Stimulated activated effector memory CD8-positive, alpha-beta T cell treated with anti-CD3 and anti-CD28 coated beads, Interleukin-12 subunit alpha, Interleukin-12 subunit beta, amount 100 ng/mL, for 72 hours (primary cell): ENCODE results near the gene PC.
A peak's percentile ranks its signal among the peaks of the same experiment; 100 is the strongest.

Experiments used
- ATAC-seq: fragments of 150-1000 bp; cut with Tn5 transposase; 2 replicates; pipeline ENCODE4 v1.10.0; 2021
- DNase-seq, 2 donors: peaks; one replicate each; pipeline ENCODE4 v3.0.0; 2021 to 2022; ENCODE audit warnings: low spot score in 2 of 2
- H3K27ac Mint-ChIP-seq: one replicate; pipeline ENCODE4 v1.8.0; 2022; ENCODE audit warnings: mild to moderate bottlenecking, mixed read lengths
- H3K36me3 Mint-ChIP-seq: one replicate; pipeline ENCODE4 v1.8.0; 2022; ENCODE audit warnings: mild to moderate bottlenecking, mixed read lengths
- H3K4me1 Mint-ChIP-seq: one replicate; pipeline ENCODE4 v1.8.0; 2022; ENCODE audit warnings: mixed read lengths
- H3K4me3 Mint-ChIP-seq: one replicate; pipeline ENCODE4 v1.8.0; 2022; ENCODE audit warnings: mild to moderate bottlenecking, mixed read lengths
- H3K9me3 Mint-ChIP-seq: one replicate; pipeline ENCODE4 v1.8.0; 2022; ENCODE audit warnings: mixed read lengths

Gene PC

GRCh38 chr11:66864924-66865697 lies 93.1 kb downstream of the PC start:
- no peak for ATAC-seq
- DNase-seq = no peak
- Mint-ChIP-seq H3K36me3 (no peaks in the 10 kb centered on the region), H3K4me1 (peaks cover 13% of the 10 kb centered on the region), H3K9me3 (no peaks in the 10 kb centered on the region), H3K27ac (no peak overlapping the region), H3K4me3 (no peak overlapping the region)

GRCh38 chr11:66864172-66864901 lies 93.8 kb downstream of the PC start:
- Mint-ChIP-seq H3K36me3 (no peaks in the 10 kb centered on the region), H3K4me3 (no peak overlapping the region), H3K27ac (no peak overlapping the region), H3K9me3 (no peaks in the 10 kb centered on the region), H3K4me1 (peaks cover 10% of the 10 kb centered on the region)
- no peak for ATAC-seq
- DNase-seq = no peak

GRCh38 chr11:66863428-66864125 lies 94.6 kb downstream of the PC start:
- Mint-ChIP-seq H3K4me3 (no peak overlapping the region), H3K36me3 (no peaks in the 10 kb centered on the region)
- no peak for ATAC-seq

GRCh38 chr11:66862559-66863037 lies 95.6 kb downstream of the PC start:
- Mint-ChIP-seq H3K4me3 (no peak overlapping the region), H3K27ac (no peak overlapping the region)
- no peak for DNase-seq

More at GRCh38 chr11:66863428-66864125, 94.6 kb downstream of the PC start:
- DNase-seq = no peak
- Mint-ChIP-seq H3K9me3 (no peaks in the 10 kb centered on the region), H3K27ac (no peak overlapping the region), H3K4me1 (peaks cover 2% of the 10 kb centered on the region)

GRCh38 chr11:66861774-66862558 lies 96.2 kb downstream of the PC start:
- no peaks in the 10 kb centered on the region for H3K9me3 Mint-ChIP-seq
- no peak for ATAC-seq
- no peaks in the 10 kb centered on the region for H3K4me1 Mint-ChIP-seq
- no peak for DNase-seq
- H3K4me3 Mint-ChIP-seq = no peak overlapping the region
- peaks cover 6% of the 10 kb centered on the region for H3K36me3 Mint-ChIP-seq
- peak overlapping the region; percentile 67 for H3K27ac Mint-ChIP-seq

More at GRCh38 chr11:66862559-66863037, 95.6 kb downstream of the PC start:
- Mint-ChIP-seq H3K36me3 (peaks cover 6% of the 10 kb centered on the region), H3K9me3 (no peaks in the 10 kb centered on the region), H3K4me1 (no peaks in the 10 kb centered on the region)
- no peak for ATAC-seq

GRCh38 chr11:66861038-66861773 lies 97.0 kb downstream of the PC start:
- DNase-seq (no peak), ATAC-seq (no peak)
- Mint-ChIP-seq H3K4me1 (no peaks in the 10 kb centered on the region), H3K36me3 (peaks cover 11% of the 10 kb centered on the region), H3K4me3 (no peak overlapping the region), H3K9me3 (no peaks in the 10 kb centered on the region), H3K27ac (peak overlapping the region; percentile 67)

- H3K9me3 Mint-ChIP-seq = no peaks in the 10 kb centered on the region
- no peak overlapping the region for H3K4me3 Mint-ChIP-seq
- H3K4me1 Mint-ChIP-seq = no peaks in the 10 kb centered on the region
- DNase-seq = no peak
- no peak overlapping the region for H3K27ac Mint-ChIP-seq
- ATAC-seq = no peak
- peaks cover 12% of the 10 kb centered on the region for H3K36me3 Mint-ChIP-seq
Observed at GRCh38 chr11:66860449-66860831, 97.7 kb downstream of the PC start.

- ATAC-seq (no peak), DNase-seq (no peak)
- peaks cover 12% of the 10 kb centered on the region for H3K36me3 Mint-ChIP-seq
- H3K4me3 Mint-ChIP-seq = no peak overlapping the region
- H3K4me1 Mint-ChIP-seq = no peaks in the 10 kb centered on the region
- H3K27ac Mint-ChIP-seq = no peak overlapping the region
- H3K9me3 Mint-ChIP-seq = no peaks in the 10 kb centered on the region
Observed at GRCh38 chr11:66859686-66860448, 98.3 kb downstream of the PC start.

- H3K27ac Mint-ChIP-seq = no peak overlapping the region
- H3K4me3 Mint-ChIP-seq = no peak overlapping the region
Observed at GRCh38 chr11:66858939-66859685, 99.1 kb downstream of the PC start.

GRCh38 chr11:66858186-66858938 lies 99.8 kb downstream of the PC start:
- peak overlapping the region; percentile 63 for H3K4me3 Mint-ChIP-seq
- H3K27ac Mint-ChIP-seq = no peak overlapping the region
- H3K4me1 Mint-ChIP-seq = no peaks in the 10 kb centered on the region
- DNase-seq (no peak), ATAC-seq (no peak)
- H3K36me3 Mint-ChIP-seq = peaks cover 12% of the 10 kb centered on the region
- H3K9me3 Mint-ChIP-seq = no peaks in the 10 kb centered on the region

More at GRCh38 chr11:66858939-66859685, 99.1 kb downstream of the PC start:
- Mint-ChIP-seq H3K4me1 (no peaks in the 10 kb centered on the region), H3K9me3 (no peaks in the 10 kb centered on the region), H3K36me3 (peaks cover 12% of the 10 kb centered on the region)
- ATAC-seq (no peak), DNase-seq (no peak)

GRCh38 chr11:66857927-66858185 lies 100.3 kb downstream of the PC start:
- H3K9me3 Mint-ChIP-seq = no peaks in the 10 kb centered on the region
- H3K4me1 Mint-ChIP-seq = no peaks in the 10 kb centered on the region
- H3K4me3 Mint-ChIP-seq = peak overlapping the region; percentile 63
- H3K27ac Mint-ChIP-seq = no peak overlapping the region
- DNase-seq = no peak
- H3K36me3 Mint-ChIP-seq = peaks cover 12% of the 10 kb centered on the region
- ATAC-seq = no peak

GRCh38 chr11:66857234-66857926 lies 100.8 kb downstream of the PC start:
- H3K4me3 Mint-ChIP-seq = peak overlapping the region; percentile 63
- H3K9me3 Mint-ChIP-seq = no peaks in the 10 kb centered on the region
- no peak overlapping the region for H3K27ac Mint-ChIP-seq
- ATAC-seq (no peak), DNase-seq (no peak)
- H3K36me3 Mint-ChIP-seq = peaks cover 12% of the 10 kb centered on the region
- no peaks in the 10 kb centered on the region for H3K4me1 Mint-ChIP-seq
